ENCODE measurements around the gene GRSF1.

The GRSF1 gene

GRCh38 chr4:70831293-70831692 is 8.4 kb downstream of the GRSF1 start:
- H3K27me3 ChIP-seq (ENCODE audit: low read depth, low read length) = no peaks in the 10 kb centered on the region
- H3K36me3 ChIP-seq (ENCODE audit: control insufficient read depth in 1 of 2, insufficient read depth in 2 of 2, low read length in 2 of 2) = peaks cover 21 to 63% of the 10 kb centered on the region in 2 donors
- no peak overlapping the region for H3K27ac ChIP-seq (ENCODE audit: low read length)
- no peaks in the 10 kb centered on the region for H3K9me3 ChIP-seq (ENCODE audit: control insufficient read depth in 1 of 2, low read length in 2 of 2)
- H3K4me1 ChIP-seq (ENCODE audit: control insufficient read depth in 1 of 2, insufficient read depth in 2 of 2, low read length in 2 of 2) = no peaks in the 10 kb centered on the region
- H3K4me3 ChIP-seq (ENCODE audit: low read depth in 1 of 2, low read length in 2 of 2) = no peak overlapping the region

- no peak overlapping the region for H3K4me3 ChIP-seq (ENCODE audit: low read depth in 1 of 2, low read length in 2 of 2)
- H3K27ac ChIP-seq (ENCODE audit: low read length) = no peak overlapping the region
- peaks cover 31 to 75% of the 10 kb centered on the region in 2 donors for H3K36me3 ChIP-seq (ENCODE audit: control insufficient read depth in 1 of 2, insufficient read depth in 2 of 2, low read length in 2 of 2)
- H3K4me1 ChIP-seq (ENCODE audit: control insufficient read depth in 1 of 2, insufficient read depth in 2 of 2, low read length in 2 of 2) = no peaks in the 10 kb centered on the region
- no peaks in the 10 kb centered on the region for H3K27me3 ChIP-seq (ENCODE audit: low read depth, low read length)
- no peaks in the 10 kb centered on the region for H3K9me3 ChIP-seq (ENCODE audit: control insufficient read depth in 1 of 2, low read length in 2 of 2)
Observed at GRCh38 chr4:70830054-70830453, 9.6 kb downstream of the GRSF1 start.

GRCh38 chr4:70829492-70829891 is 10.2 kb downstream of the GRSF1 start:
- no peaks in the 10 kb centered on the region for H3K9me3 ChIP-seq (ENCODE audit: control insufficient read depth in 1 of 2, low read length in 2 of 2)
- H3K36me3 ChIP-seq (ENCODE audit: control insufficient read depth in 1 of 2, insufficient read depth in 2 of 2, low read length in 2 of 2) = peaks cover 31 to 79% of the 10 kb centered on the region in 2 donors
- H3K4me1 ChIP-seq (ENCODE audit: control insufficient read depth in 1 of 2, insufficient read depth in 2 of 2, low read length in 2 of 2) = no peaks in the 10 kb centered on the region
- H3K27ac ChIP-seq (ENCODE audit: low read length) = no peak overlapping the region
- no peaks in the 10 kb centered on the region for H3K27me3 ChIP-seq (ENCODE audit: low read depth, low read length)
- no peak overlapping the region for H3K4me3 ChIP-seq (ENCODE audit: low read depth in 1 of 2, low read length in 2 of 2)

- H3K27ac ChIP-seq (ENCODE audit: low read length) = no peak overlapping the region
- no peaks in the 10 kb centered on the region for H3K9me3 ChIP-seq (ENCODE audit: control insufficient read depth in 1 of 2, low read length in 2 of 2)
- H3K4me1 ChIP-seq (ENCODE audit: control insufficient read depth in 1 of 2, insufficient read depth in 2 of 2, low read length in 2 of 2) = no peaks in the 10 kb centered on the region
- H3K27me3 ChIP-seq (ENCODE audit: low read depth, low read length) = no peaks in the 10 kb centered on the region
- no peak overlapping the region for H3K4me3 ChIP-seq (ENCODE audit: low read depth in 1 of 2, low read length in 2 of 2)
- peaks cover 36 to 84% of the 10 kb centered on the region in 2 donors for H3K36me3 ChIP-seq (ENCODE audit: control insufficient read depth in 1 of 2, insufficient read depth in 2 of 2, low read length in 2 of 2)
Observed at GRCh38 chr4:70829015-70829414, 10.7 kb downstream of the GRSF1 start.

GRCh38 chr4:70818921-70819320 is 20.8 kb downstream of the GRSF1 start:
- H3K9me3 ChIP-seq (ENCODE audit: control insufficient read depth in 1 of 2, low read length in 2 of 2) = no peaks in the 10 kb centered on the region
- no peak overlapping the region for H3K4me3 ChIP-seq (ENCODE audit: low read depth in 1 of 2, low read length in 2 of 2)
- no peaks in the 10 kb centered on the region for H3K27me3 ChIP-seq (ENCODE audit: low read depth, low read length)
- no peak overlapping the region for H3K27ac ChIP-seq (ENCODE audit: low read length)
- H3K36me3 ChIP-seq (ENCODE audit: control insufficient read depth in 1 of 2, insufficient read depth in 2 of 2, low read length in 2 of 2) = peaks cover 27 to 53% of the 10 kb centered on the region in 2 donors
- no peaks in the 10 kb centered on the region for H3K4me1 ChIP-seq (ENCODE audit: control insufficient read depth in 1 of 2, insufficient read depth in 2 of 2, low read length in 2 of 2)

GRCh38 chr4:70818173-70818855 is 21.4 kb downstream of the GRSF1 start:
- Histone ChIP-seq H3K9me3 (ENCODE audit: control insufficient read depth in 1 of 2, low read length in 2 of 2) (no peaks in the 10 kb centered on the region), H3K27ac (ENCODE audit: low read length) (no peak overlapping the region), H3K4me3 (ENCODE audit: low read depth in 1 of 2, low read length in 2 of 2) (no peak overlapping the region), H3K36me3 (ENCODE audit: control insufficient read depth in 1 of 2, insufficient read depth in 2 of 2, low read length in 2 of 2) (peaks cover 24 to 49% of the 10 kb centered on the region in 2 donors), H3K27me3 (ENCODE audit: low read depth, low read length) (no peaks in the 10 kb centered on the region), H3K4me1 (ENCODE audit: control insufficient read depth in 1 of 2, insufficient read depth in 2 of 2, low read length in 2 of 2) (no peaks in the 10 kb centered on the region)

GRCh38 chr4:70816894-70817293 is 22.8 kb downstream of the GRSF1 start:
- H3K27ac ChIP-seq (ENCODE audit: low read length) = no peak overlapping the region
- H3K36me3 ChIP-seq (ENCODE audit: control insufficient read depth in 1 of 2, insufficient read depth in 2 of 2, low read length in 2 of 2) = peaks cover 24 to 36% of the 10 kb centered on the region in 2 donors
- H3K4me3 ChIP-seq (ENCODE audit: low read depth in 1 of 2, low read length in 2 of 2) = no peak overlapping the region
- no peaks in the 10 kb centered on the region for H3K4me1 ChIP-seq (ENCODE audit: control insufficient read depth in 1 of 2, insufficient read depth in 2 of 2, low read length in 2 of 2)
- H3K27me3 ChIP-seq (ENCODE audit: low read depth, low read length) = no peaks in the 10 kb centered on the region
- H3K9me3 ChIP-seq (ENCODE audit: control insufficient read depth in 1 of 2, low read length in 2 of 2) = no peaks in the 10 kb centered on the region

GRCh38 chr4:70815370-70815769 is 24.3 kb downstream of the GRSF1 start:
- Histone ChIP-seq H3K4me3 (ENCODE audit: low read depth in 1 of 2, low read length in 2 of 2) (no peak overlapping the region), H3K36me3 (ENCODE audit: control insufficient read depth in 1 of 2, insufficient read depth in 2 of 2, low read length in 2 of 2) (peaks cover 20 to 31% of the 10 kb centered on the region in 2 donors), H3K9me3 (ENCODE audit: control insufficient read depth in 1 of 2, low read length in 2 of 2) (no peaks in the 10 kb centered on the region), H3K27me3 (ENCODE audit: low read depth, low read length) (no peaks in the 10 kb centered on the region), H3K4me1 (ENCODE audit: control insufficient read depth in 1 of 2, insufficient read depth in 2 of 2, low read length in 2 of 2) (no peaks in the 10 kb centered on the region), H3K27ac (ENCODE audit: low read length) (no peak overlapping the region)

GRCh38 chr4:70808151-70808550 is 31.5 kb downstream of the GRSF1 start:
- Histone ChIP-seq H3K36me3 (ENCODE audit: control insufficient read depth in 1 of 2, insufficient read depth in 2 of 2, low read length in 2 of 2) (peaks cover 0 to 9% of the 10 kb centered on the region in 2 donors), H3K27me3 (ENCODE audit: low read depth, low read length) (no peaks in the 10 kb centered on the region), H3K4me1 (ENCODE audit: control insufficient read depth in 1 of 2, insufficient read depth in 2 of 2, low read length in 2 of 2) (no peaks in the 10 kb centered on the region), H3K9me3 (ENCODE audit: control insufficient read depth in 1 of 2, low read length in 2 of 2) (no peaks in the 10 kb centered on the region), H3K27ac (ENCODE audit: low read length) (no peak overlapping the region), H3K4me3 (ENCODE audit: low read depth in 1 of 2, low read length in 2 of 2) (no peak overlapping the region)

GRCh38 chr4:70802928-70803580 is 36.6 kb downstream of the GRSF1 start:
- Histone ChIP-seq H3K36me3 (ENCODE audit: control insufficient read depth in 1 of 2, insufficient read depth in 2 of 2, low read length in 2 of 2) (peaks cover 3 to 17% of the 10 kb centered on the region in 2 donors), H3K4me3 (ENCODE audit: low read depth in 1 of 2, low read length in 2 of 2) (no peak overlapping the region), H3K27me3 (ENCODE audit: low read depth, low read length) (no peaks in the 10 kb centered on the region), H3K27ac (ENCODE audit: low read length) (no peak overlapping the region), H3K9me3 (ENCODE audit: control insufficient read depth in 1 of 2, low read length in 2 of 2) (no peaks in the 10 kb centered on the region), H3K4me1 (ENCODE audit: control insufficient read depth in 1 of 2, insufficient read depth in 2 of 2, low read length in 2 of 2) (no peaks in the 10 kb centered on the region)

GRCh38 chr4:70801265-70801809 is 38.4 kb downstream of the GRSF1 start:
- no peak overlapping the region for H3K27ac ChIP-seq (ENCODE audit: low read length)
- H3K4me3 ChIP-seq (ENCODE audit: low read depth in 1 of 2, low read length in 2 of 2) = no peak overlapping the region
- no peaks in the 10 kb centered on the region for H3K9me3 ChIP-seq (ENCODE audit: control insufficient read depth in 1 of 2, low read length in 2 of 2)
- no peaks in the 10 kb centered on the region for H3K27me3 ChIP-seq (ENCODE audit: low read depth, low read length)
- no peaks in the 10 kb centered on the region for H3K4me1 ChIP-seq (ENCODE audit: control insufficient read depth in 1 of 2, insufficient read depth in 2 of 2, low read length in 2 of 2)
- H3K36me3 ChIP-seq (ENCODE audit: control insufficient read depth in 1 of 2, insufficient read depth in 2 of 2, low read length in 2 of 2) = peaks cover 3 to 21% of the 10 kb centered on the region in 2 donors
